ENCODE data around the gene REST. TPM values are rescaled to one million over a fixed set of nuclear protein-coding genes. Genes with fewer than 3 reads are reported as not detected.
"Not testable (repeated sequence)": the region's sequence is repeated elsewhere in the genome, so short reads cannot be mapped to it uniquely, and the experiment has no call there.

The REST gene
- total RNA-seq, 1 donor = 50.7 TPM

GRCh38 chr4:56930638-56931037 is 22.9 kb downstream of the REST start:
- Histone ChIP-seq H3K4me2 (ENCODE audit: insufficient read depth, low read length) (no peak overlapping the region), H3K4me3 (ENCODE audit: insufficient read depth, low read length) (no peak overlapping the region), H3K4me1 (ENCODE audit: insufficient read depth, low read length) (no peaks in the 10 kb centered on the region), H3K9me3 (ENCODE audit: low read depth, low read length) (no peaks in the 10 kb centered on the region), H2AFZ (ENCODE audit: low read length) (no peak overlapping the region), H3K27ac (ENCODE audit: low read depth, low read length) (no peak overlapping the region), H3K27me3 (ENCODE audit: insufficient read depth, low read length) (no peaks in the 10 kb centered on the region), H3K79me2 (ENCODE audit: insufficient read depth, low read length) (peaks cover 20% of the 10 kb centered on the region), H4K20me1 (ENCODE audit: insufficient read depth, low read length) (no peaks in the 10 kb centered on the region), H3K36me3 (ENCODE audit: insufficient read depth, low read length) (peaks cover 27% of the 10 kb centered on the region)
- TF ChIP-seq CTCF (IDR thresholded peaks at IDR 0.05; ENCODE audit: extremely low read depth, low read depth, low read length) = no peak
- no peak for DNase-seq (ENCODE audit: insufficient read length, low spot score, missing footprints)

DNA sequence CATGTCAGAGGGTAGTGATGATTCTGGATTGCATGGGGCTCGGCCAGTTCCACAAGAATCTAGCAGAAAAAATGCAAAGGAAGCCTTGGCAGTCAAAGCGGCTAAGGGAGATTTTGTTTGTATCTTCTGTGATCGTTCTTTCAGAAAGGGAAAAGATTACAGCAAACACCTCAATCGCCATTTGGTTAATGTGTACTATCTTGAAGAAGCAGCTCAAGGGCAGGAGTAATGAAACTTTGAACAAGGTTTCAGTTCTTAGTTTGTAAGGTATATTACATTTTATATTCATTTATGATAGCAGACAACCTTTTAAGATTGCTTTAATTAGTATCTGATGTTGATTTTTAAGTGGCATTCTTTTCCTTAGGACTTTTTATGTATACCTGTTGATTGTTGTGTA is 24.2 kb downstream of the REST start:
- Histone ChIP-seq H4K20me1 (ENCODE audit: insufficient read depth, low read length) (no peaks in the 10 kb centered on the region), H3K36me3 (ENCODE audit: insufficient read depth, low read length) (peaks cover 27% of the 10 kb centered on the region), H3K79me2 (ENCODE audit: insufficient read depth, low read length) (peaks cover 20% of the 10 kb centered on the region), H3K9me3 (ENCODE audit: low read depth, low read length) (no peaks in the 10 kb centered on the region), H3K27ac (ENCODE audit: low read depth, low read length) (no peak overlapping the region), H2AFZ (ENCODE audit: low read length) (no peak overlapping the region), H3K4me3 (ENCODE audit: insufficient read depth, low read length) (no peak overlapping the region), H3K4me2 (ENCODE audit: insufficient read depth, low read length) (no peak overlapping the region), H3K27me3 (ENCODE audit: insufficient read depth, low read length) (no peaks in the 10 kb centered on the region), H3K4me1 (ENCODE audit: insufficient read depth, low read length) (peaks cover 3% of the 10 kb centered on the region)
- no peak for DNase-seq (ENCODE audit: insufficient read length, low spot score, missing footprints)
- no peak for TF ChIP-seq CTCF (IDR thresholded peaks at IDR 0.05; ENCODE audit: extremely low read depth, low read depth, low read length)

DNA sequence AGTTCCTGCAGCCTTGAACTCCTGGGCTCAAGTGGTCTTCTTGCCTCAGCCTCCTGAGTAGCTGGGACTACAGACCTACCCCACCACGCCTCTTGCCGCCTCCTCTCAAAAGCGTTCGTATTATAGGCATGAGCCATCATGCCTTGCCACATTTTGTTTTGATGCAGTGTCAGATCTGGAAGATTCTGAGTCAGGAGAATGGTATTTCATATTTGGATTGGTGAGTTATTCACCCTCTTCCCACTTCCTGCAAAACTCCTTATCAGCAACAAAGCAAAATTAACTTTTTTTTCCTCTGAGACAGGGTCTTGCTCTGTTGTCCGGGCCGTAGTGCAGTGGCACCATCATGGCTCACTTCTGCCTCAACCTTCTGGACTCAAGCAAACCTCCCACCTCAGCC is 29.6 kb downstream of the REST start:
- peak overlapping the region; percentile 31 for H3K27ac ChIP-seq (ENCODE audit: low read depth, low read length)
- H3K36me3 ChIP-seq (ENCODE audit: insufficient read depth, low read length) = peaks cover 3% of the 10 kb centered on the region
- peaks cover 12% of the 10 kb centered on the region for H3K4me1 ChIP-seq (ENCODE audit: insufficient read depth, low read length)
- H3K27me3 ChIP-seq (ENCODE audit: insufficient read depth, low read length) = no peaks in the 10 kb centered on the region
- peak overlapping the region; percentile 44 for H3K4me2 ChIP-seq (ENCODE audit: insufficient read depth, low read length)
- DNase-seq (ENCODE audit: insufficient read length, low spot score, missing footprints) = peak; percentile 89
- no peaks in the 10 kb centered on the region for H4K20me1 ChIP-seq (ENCODE audit: insufficient read depth, low read length)
- TF ChIP-seq CTCF (IDR thresholded peaks at IDR 0.05; ENCODE audit: extremely low read depth, low read depth, low read length) = no peak
- peak overlapping the region; percentile 24 for H3K4me3 ChIP-seq (ENCODE audit: insufficient read depth, low read length)
- H3K79me2 ChIP-seq (ENCODE audit: insufficient read depth, low read length) = peaks cover 3% of the 10 kb centered on the region
- no peak overlapping the region for H2AFZ ChIP-seq (ENCODE audit: low read length)
- no peaks in the 10 kb centered on the region for H3K9me3 ChIP-seq (ENCODE audit: low read depth, low read length)

- not testable (repeated sequence) for H2AFZ ChIP-seq (ENCODE audit: low read length); H4K20me1 ChIP-seq (ENCODE audit: insufficient read depth, low read length); DNase-seq (ENCODE audit: insufficient read length, low spot score, missing footprints); H3K4me3 ChIP-seq (ENCODE audit: insufficient read depth, low read length); H3K4me2 ChIP-seq (ENCODE audit: insufficient read depth, low read length); H3K79me2 ChIP-seq (ENCODE audit: insufficient read depth, low read length); H3K9me3 ChIP-seq (ENCODE audit: low read depth, low read length); H3K27ac ChIP-seq (ENCODE audit: low read depth, low read length); H3K27me3 ChIP-seq (ENCODE audit: insufficient read depth, low read length); H3K36me3 ChIP-seq (ENCODE audit: insufficient read depth, low read length)
- peaks cover 12% of the 10 kb centered on the region for H3K4me1 ChIP-seq (ENCODE audit: insufficient read depth, low read length)
Observed at GRCh38 chr4:56939826-56940225, 32.1 kb downstream of the REST start.

Data from osteoblast (primary cell).